ENCODE data around the gene PACRG.

Gene PACRG

DNA sequence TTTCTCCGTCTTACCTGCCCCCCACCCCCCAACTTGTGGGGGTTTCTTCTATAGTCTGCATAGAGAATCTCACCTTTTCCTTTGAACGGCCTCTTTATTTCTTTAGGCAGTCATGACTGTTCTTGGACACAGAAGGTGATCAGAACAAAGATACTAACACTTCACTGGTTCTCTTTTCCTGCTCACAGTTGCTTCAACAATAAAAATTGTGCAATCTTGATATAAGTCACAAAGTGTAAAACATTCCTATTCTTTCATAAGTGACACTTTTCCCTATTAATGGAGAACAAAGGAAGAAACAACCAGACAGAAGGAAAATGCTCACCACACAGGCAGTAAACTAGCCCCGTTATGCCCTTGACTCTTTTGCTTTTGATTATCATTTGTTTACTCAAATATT is 448.3 kb downstream of the PACRG start:
- no peak for DNase-seq (ENCODE audit: low read depth in 2 of 2)

- DNase-seq (ENCODE audit: low read depth in 2 of 2) = no peak
These were observed 449.2 kb downstream of the PACRG start for GRCh38 chr6:163177007-163177406.

GRCh38 chr6:163177892-163178420 is 450.2 kb downstream of the PACRG start:
- DNase-seq (ENCODE audit: low read depth in 2 of 2) = no peak

DNA sequence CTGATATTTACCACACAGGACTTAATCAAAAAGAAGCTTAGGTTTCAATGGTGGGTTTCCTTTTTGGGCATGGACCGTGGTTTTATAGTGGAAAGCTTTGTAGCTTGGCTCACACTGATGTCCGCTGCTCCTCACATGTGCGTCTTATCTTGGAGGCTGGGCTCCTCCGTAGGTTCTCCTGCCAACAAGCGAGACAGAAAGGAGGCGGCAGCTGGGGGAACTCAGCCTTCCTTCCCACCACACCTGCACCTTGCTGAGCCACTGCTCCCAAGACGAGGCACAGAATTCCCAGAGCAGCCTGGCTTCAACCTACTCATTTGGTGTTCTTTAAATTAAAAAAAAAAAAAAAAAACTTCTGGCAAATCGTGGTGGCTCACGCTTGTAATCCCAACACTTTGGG is 451.3 kb downstream of the PACRG start:
- no peak for DNase-seq (ENCODE audit: low read depth in 2 of 2)

GRCh38 chr6:163179721-163180120 is 451.9 kb downstream of the PACRG start:
- no peak for DNase-seq (ENCODE audit: low read depth in 2 of 2)

- DNase-seq (ENCODE audit: low read depth in 2 of 2) = no peak
These were observed 453.2 kb downstream of the PACRG start for GRCh38 chr6:163180874-163181541.

GRCh38 chr6:163181666-163182180 is 453.9 kb downstream of the PACRG start:
- DNase-seq (ENCODE audit: low read depth in 2 of 2) = no peak

GRCh38 chr6:163182696-163183095 is 454.9 kb downstream of the PACRG start:
- DNase-seq (ENCODE audit: low read depth in 2 of 2) = no peak

DNA sequence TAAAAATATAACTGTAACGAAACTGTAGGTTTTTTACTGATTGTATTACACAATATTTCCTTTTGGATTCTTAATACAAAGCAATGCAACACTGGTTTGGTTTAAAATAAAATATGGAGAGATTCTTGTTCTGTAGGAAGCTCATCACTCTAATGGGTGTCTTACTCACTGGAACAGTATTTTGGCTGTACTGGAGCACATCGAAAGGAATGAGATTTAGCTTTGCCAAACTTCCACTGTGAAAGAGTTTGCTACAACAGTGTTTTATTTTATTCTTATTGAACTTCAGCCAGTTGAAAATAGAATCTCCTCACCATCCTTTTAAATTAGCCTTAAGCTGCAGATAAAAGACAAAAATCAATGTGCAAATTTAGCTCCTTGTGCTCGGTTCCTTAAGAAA is 456.0 kb downstream of the PACRG start:
- DNase-seq (ENCODE audit: low read depth in 2 of 2) = no peak

- no peak for DNase-seq (ENCODE audit: low read depth in 2 of 2)
These were observed 458.0 kb downstream of the PACRG start for GRCh38 chr6:163185744-163186143.

- no peak for DNase-seq (ENCODE audit: low read depth in 2 of 2)
These were observed 458.8 kb downstream of the PACRG start for GRCh38 chr6:163186527-163186926.

GRCh38 chr6:163187201-163187600 is 459.4 kb downstream of the PACRG start:
- DNase-seq (ENCODE audit: low read depth in 2 of 2) = no peak

GRCh38 chr6:163187606-163188005 is 459.8 kb downstream of the PACRG start:
- no peak for DNase-seq (ENCODE audit: low read depth in 2 of 2)

GRCh38 chr6:163188746-163189145 is 461.0 kb downstream of the PACRG start:
- no peak for DNase-seq (ENCODE audit: low read depth in 2 of 2)

DNA sequence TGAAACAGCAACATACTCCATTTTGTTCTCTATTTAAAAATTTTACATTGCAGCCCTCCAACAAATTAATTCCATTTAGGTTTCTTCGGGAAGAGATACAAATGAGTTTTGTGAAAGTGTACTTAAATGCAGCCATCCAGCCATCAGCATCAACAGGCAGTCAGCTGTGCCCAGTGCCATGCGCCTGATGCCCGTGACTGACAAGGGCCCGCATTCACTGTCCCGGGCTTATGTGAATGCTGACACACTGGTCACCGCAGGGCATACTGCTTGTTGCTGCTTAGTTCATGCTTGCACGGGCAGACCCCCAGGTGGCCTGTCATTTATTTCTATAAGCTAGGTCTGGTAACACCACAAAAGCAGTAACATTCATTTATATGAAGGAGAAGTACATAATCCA is 461.8 kb downstream of the PACRG start:
- DNase-seq (ENCODE audit: low read depth in 2 of 2) = no peak

DNA sequence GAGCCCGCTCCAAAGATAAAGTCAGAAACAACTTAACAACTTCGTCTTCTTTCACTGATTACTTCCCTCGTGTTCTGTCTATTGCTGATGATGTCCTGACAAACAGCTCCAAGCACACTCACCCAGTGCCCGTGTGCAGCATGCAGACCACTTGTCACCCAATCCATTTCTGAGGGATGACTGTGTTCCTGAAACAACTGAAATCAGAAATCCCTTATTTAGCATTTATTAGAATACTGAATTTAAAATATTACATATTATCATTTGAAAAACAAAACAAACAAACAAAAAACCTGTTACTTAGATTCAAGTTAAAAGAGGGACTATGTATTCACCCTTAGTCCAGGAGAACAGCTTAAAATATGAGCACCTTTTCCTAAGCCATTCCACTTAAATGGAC is 463.0 kb downstream of the PACRG start:
- no peak for DNase-seq (ENCODE audit: low read depth in 2 of 2)

GRCh38 chr6:163191704-163192537 is 464.1 kb downstream of the PACRG start:
- DNase-seq (ENCODE audit: low read depth in 2 of 2) = no peak

DNA sequence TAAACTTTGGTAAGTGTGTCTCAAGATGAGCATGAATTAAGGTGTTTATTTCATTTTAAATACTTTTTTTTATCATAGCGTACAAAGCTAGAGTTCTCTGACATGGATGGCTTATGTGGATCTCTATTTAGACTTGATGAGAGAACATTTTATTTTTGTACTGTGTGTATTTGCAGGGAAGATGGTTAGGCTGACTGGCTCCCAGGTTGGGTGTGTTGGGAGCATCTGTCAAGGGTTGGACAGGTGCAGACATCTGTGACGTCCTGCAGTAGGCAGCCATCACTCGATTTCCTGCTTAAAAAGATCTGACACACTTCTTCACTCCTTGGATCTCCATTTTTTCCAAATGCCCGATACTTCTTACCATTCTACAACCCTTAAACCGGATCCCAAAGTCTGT is 464.8 kb downstream of the PACRG start:
- no peak for DNase-seq (ENCODE audit: low read depth in 2 of 2)

- DNase-seq (ENCODE audit: low read depth in 2 of 2) = no peak
These were observed 465.6 kb downstream of the PACRG start for GRCh38 chr6:163193326-163193725.

GRCh38 chr6:163195721-163196691 is 468.2 kb downstream of the PACRG start:
- DNase-seq (ENCODE audit: low read depth in 2 of 2) = no peak

GRCh38 chr6:163197839-163198238 is 470.1 kb downstream of the PACRG start:
- no peak for DNase-seq (ENCODE audit: low read depth in 2 of 2)

DNA sequence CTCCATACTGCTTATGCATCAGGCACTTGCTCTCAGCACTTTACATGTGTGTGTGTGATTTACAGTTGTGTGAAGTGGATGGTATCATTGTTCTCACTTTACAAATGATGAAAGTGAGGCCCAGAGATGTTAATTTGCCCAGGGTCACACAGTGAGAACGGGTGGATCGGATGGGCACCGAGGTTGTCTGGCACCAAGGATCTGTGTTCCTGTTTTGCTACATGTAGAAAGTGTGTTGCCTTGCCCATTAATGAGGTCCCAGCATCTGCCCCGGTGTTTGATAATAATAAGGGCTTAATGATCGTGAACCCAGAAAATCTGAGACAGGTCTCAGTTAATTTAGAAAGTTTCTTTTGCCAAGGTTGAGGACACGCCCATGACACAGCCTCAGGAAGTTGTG is 470.6 kb downstream of the PACRG start:
- DNase-seq (ENCODE audit: low read depth in 2 of 2) = no peak
